Measurements from ENCODE around the gene RAPGEF6. TPM values are rescaled to one million over a fixed set of nuclear protein-coding genes. Genes with fewer than 3 reads are reported as not detected.

RAPGEF6 gene
- total and polyA plus RNA-seq, 2 experiments from 2014 or later: 9.5 to 20.3 TPM

- TF ChIP-seq ZNF114 (CRISPR knock-in tag; IDR thresholded peaks at IDR 0.05) (no peak), STAT1 (IDR thresholded peaks at IDR 0.05; ENCODE audit: unreplicated experiment) (no peak), ETS1 (IDR thresholded peaks at IDR 0.05) (no peak), ZNF462 (CRISPR knock-in tag; IDR thresholded peaks at IDR 0.05) (no peak), EZH2 (IDR thresholded peaks at IDR 0.05; ENCODE audit: low read depth, unreplicated experiment) (no peak)
These were observed 54.9 kb downstream of the RAPGEF6 start (continued) for GRCh38 chr5:131579917-131580671.

GRCh38 chr5:131575660-131576227, 59.3 kb downstream of the RAPGEF6 start:
- H3K9me3 Mint-ChIP-seq: peaks cover 4% of the 10 kb centered on the region
- Histone ChIP-seq H3K4me1 (ENCODE audit: insufficient read depth) (no peaks in the 10 kb centered on the region), H4K20me1 (replicated peaks; ENCODE audit: insufficient read depth) (no peaks in the 10 kb centered on the region), H3K36me3 (ENCODE audit: insufficient read depth) (no peaks in the 10 kb centered on the region), H3K27me3 (ENCODE audit: insufficient read depth) (no peaks in the 10 kb centered on the region), H2AFZ (no peak overlapping the region), H3K27ac (ENCODE audit: low read depth) (no peak overlapping the region), H3K4me3 (no peak overlapping the region), H3K9me2 (ENCODE audit: insufficient read depth) (no peaks in the 10 kb centered on the region), H3F3A (replicated peaks; ENCODE audit: low read depth) (no peaks in the 10 kb centered on the region), H3K79me2 (replicated peaks; ENCODE audit: insufficient read depth) (peaks cover 16% of the 10 kb centered on the region), H3K4me2 (no peak overlapping the region)
- peaks cover 25% of the 10 kb centered on the region for H3K36me3 Mint-ChIP-seq (ENCODE audit: low read depth)
- H3K27ac Mint-ChIP-seq: no peak overlapping the region
- H3K4me1 Mint-ChIP-seq: no peaks in the 10 kb centered on the region
- DNase-seq (ENCODE audit: low spot score) (no peak), ATAC-seq (no peak)
- H3K27me3 Mint-ChIP-seq (ENCODE audit: insufficient read depth, low read depth, poor library complexity): no peaks in the 10 kb centered on the region
- H3K4me3 Mint-ChIP-seq: no peak overlapping the region
- TF ChIP-seq REST (IDR thresholded peaks at IDR 0.05; ENCODE audit: unreplicated experiment) (no peak), ETS1 (IDR thresholded peaks at IDR 0.05) (no peak), ZNF114 (CRISPR knock-in tag; IDR thresholded peaks at IDR 0.05) (no peak), JUNB (IDR thresholded peaks at IDR 0.05; ENCODE audit: unreplicated experiment) (no peak), EZH2phosphoT487 (IDR thresholded peaks at IDR 0.05; ENCODE audit: unreplicated experiment) (no peak), POLR2AphosphoS5 (IDR thresholded peaks at IDR 0.05; ENCODE audit: low read depth) (no peak)

Data from GM23338 (cell line).